Panc1 (cell line): Measurements from ENCODE around the gene TEAD4. TPM values are rescaled to one million over a fixed set of nuclear protein-coding genes. Genes with fewer than 3 reads are reported as not detected.

Source experiments
- ATAC-seq: fragments of 200-7000 bp; cut with Tn5 transposase; 2 replicates; pipeline ENCODE4 v1.9.1; 2020; ENCODE audit warnings: mild to moderate bottlenecking, moderate library complexity
- BruUV-seq: library from RNA; stranded (reverse); fragments of 400-500 nt; replicated peaks from 2 replicates; lab custom pipeline; 2021; lab: Mats Ljungman, UMichigan
- CTCF ChIA-PET: fragments of 300-600 bp; sonication (Branson Sonifier 250); formaldehyde crosslinking; loops from one replicate; lab custom pipeline; 2022; ENCODE audit warnings: antibody characterized with exemption; lab: Charles Lee
- POLR2A ChIA-PET: fragments of 300-600 bp; sonication (Branson Sonifier 250); formaldehyde crosslinking; loops from one replicate; lab custom pipeline; 2022; ENCODE audit warnings: antibody characterized with exemption; lab: Charles Lee
- DNase-seq: peaks from one replicate; pipeline ENCODE4 v3.0.0-alpha.2; 2010; ENCODE audit warnings: low read depth, low spot score
- H3K27ac ChIP-seq: 2 replicates; pipeline ENCODE4 v1.5.1; 2011; ENCODE audit warnings: mild to moderate bottlenecking, low read length, inconsistent platforms
- H3K27me3 ChIP-seq: fragments of 200-500 bp; sonication (Bioruptor generic); 2 replicates; pipeline ENCODE4 v1.6.0; 2014; ENCODE audit warnings: low read length, inconsistent platforms; ENCODE audit not compliant: control insufficient read depth, insufficient read depth
- H3K36me3 ChIP-seq: fragments of 200-500 bp; sonication (Bioruptor generic); 2 replicates; pipeline ENCODE4 v1.5.1; 2014; ENCODE audit warnings: inconsistent platforms, mild to moderate bottlenecking, low read length, moderate library complexity; ENCODE audit not compliant: control insufficient read depth, insufficient read depth
- H3K4me1 ChIP-seq: 2 replicates; pipeline ENCODE4 v1.5.1; 2011; ENCODE audit warnings: inconsistent platforms, mild to moderate bottlenecking, low read length, moderate library complexity; ENCODE audit not compliant: control insufficient read depth, insufficient read depth
- H3K4me3 ChIP-seq, 2 experiments: 2 replicates each; pipeline ENCODE4 v1.5.1; 2011 to 2012; ENCODE audit warnings: low read depth in 2 of 2, low read length in 2 of 2, mild to moderate bottlenecking in 2 of 2, inconsistent platforms in 1 of 2, moderate library complexity in 1 of 2
- H3K9me3 ChIP-seq: fragments of 200-500 bp; sonication (Bioruptor generic); 2 replicates; pipeline ENCODE4 v1.5.1; 2014; ENCODE audit warnings: low read depth, mild to moderate bottlenecking, inconsistent platforms, low read length, moderate library complexity; ENCODE audit not compliant: control insufficient read depth, insufficient read depth
- CTCF ChIP-seq: fragments of 450-650 bp; IDR thresholded peaks from 2 replicates; pipeline ENCODE4 v1.5.1; 2017; ENCODE audit warnings: mild to moderate bottlenecking
- POLR2AphosphoS5 ChIP-seq: IDR thresholded peaks from 2 replicates; pipeline ENCODE4 v1.6.1; 2012; ENCODE audit warnings: mild to moderate bottlenecking, low read depth, low read length, moderate library complexity
- REST ChIP-seq, 2 experiments: IDR thresholded peaks; 2 replicates each; pipeline ENCODE4 v1.6.1; 2011 to 2012; ENCODE audit warnings: low read depth in 2 of 2, control low read depth in 1 of 2, low read length in 1 of 2, mild to moderate bottlenecking in 1 of 2, moderate library complexity in 1 of 2; ENCODE audit not compliant: insufficient read depth in 1 of 2
- SIN3A ChIP-seq: IDR thresholded peaks from 2 replicates; pipeline ENCODE4 v1.6.1; 2012; ENCODE audit warnings: low read depth, mild to moderate bottlenecking, low read length, moderate library complexity, borderline replicate concordance; ENCODE audit not compliant: insufficient read depth
- TCF7L2 ChIP-seq: IDR thresholded peaks from 2 replicates; pipeline ENCODE4 v1.6.1; 2011; ENCODE audit warnings: mild to moderate bottlenecking, low read depth, low read length, inconsistent platforms
- in situ Hi-C: cut with HindIII; loops from 2 replicates; pipeline ENCODE4 v1.10.0; 2016; ENCODE audit warnings: low sequenced_read_pairs, low pct_unique_long_range_greater_than_20kb
- intact Hi-C: fragments of 100-400 bp; cut with micrococcal nuclease; formaldehyde crosslinking; loops from one replicate; pipeline ENCODE4 v1.10.0; 2022; ENCODE audit not compliant: unreplicated experiment
- total RNA-seq: library from RNA; stranded (reverse); gene quantifications from one replicate; pipeline ENCODE4 v1.2.1, GENCODE V29; 2021; ENCODE audit not compliant: unreplicated experiment

TEAD4 gene
- total RNA-seq, 1 experiment from 2014 or later: 47.6 TPM

- no peaks in the 10 kb centered on the region for H3K27me3 ChIP-seq
- in situ Hi-C loops: no loop called here
- DNase-seq (no peak), ATAC-seq (no peak)
- H3K9me3 ChIP-seq: no peaks in the 10 kb centered on the region
- H3K27ac ChIP-seq: no peak overlapping the region
- no peaks in the 10 kb centered on the region; the same call in 1 of the 2 replicates for H3K36me3 ChIP-seq
- POLR2A ChIA-PET: no interaction called here
- no TSS peak for BruUV-seq
- no peaks in the 10 kb centered on the region for H3K4me1 ChIP-seq
- TF ChIP-seq POLR2AphosphoS5 (no peak), REST (IDR thresholded peaks at IDR 0.05; ENCODE audit: insufficient read depth in 1 of 2, low read depth in 2 of 2, low read length in 1 of 2) (no peak), TCF7L2 (no peak), CTCF (no peak), SIN3A (no peak)
- CTCF ChIA-PET: no interaction called here
- intact Hi-C loops: no loop called here
- no peak overlapping the region for H3K4me3 ChIP-seq
Measured at GRCh38 chr12:3022961-3023360, 63.8 kb downstream of the TEAD4 start.

GRCh38 chr12:3028108-3028507, 68.9 kb downstream of the TEAD4 start:
- TF ChIP-seq SIN3A (no peak), POLR2AphosphoS5 (no peak), TCF7L2 (no peak), CTCF (no peak), REST (IDR thresholded peaks at IDR 0.05; ENCODE audit: insufficient read depth in 1 of 2, low read depth in 2 of 2, low read length in 1 of 2) (no peak)
- Histone ChIP-seq H3K27me3 (no peaks in the 10 kb centered on the region), H3K27ac (no peak overlapping the region), H3K9me3 (no peaks in the 10 kb centered on the region), H3K36me3 (no peaks in the 10 kb centered on the region), H3K4me3 (no peak overlapping the region), H3K4me1 (no peaks in the 10 kb centered on the region)
- ATAC-seq: no peak
- POLR2A ChIA-PET: no interaction called here
- intact Hi-C loops: no loop called here
- CTCF ChIA-PET: interaction anchor here (0.5 kb wide), 1 partner anchor 143 kb away, joined by 7 read pairs; no protein-coding TSS in a partner anchor
- BruUV-seq: no TSS peak
- no peak for DNase-seq
- in situ Hi-C loops: no loop called here
